ENCODE data around the gene SULF2.

SULF2 gene

GRCh38 chr20:47694021-47694818 lies 91.1 kb downstream of the SULF2 start:
- no peaks in the 10 kb centered on the region for H3K36me3 ChIP-seq
- TF ChIP-seq, protein P1, sequence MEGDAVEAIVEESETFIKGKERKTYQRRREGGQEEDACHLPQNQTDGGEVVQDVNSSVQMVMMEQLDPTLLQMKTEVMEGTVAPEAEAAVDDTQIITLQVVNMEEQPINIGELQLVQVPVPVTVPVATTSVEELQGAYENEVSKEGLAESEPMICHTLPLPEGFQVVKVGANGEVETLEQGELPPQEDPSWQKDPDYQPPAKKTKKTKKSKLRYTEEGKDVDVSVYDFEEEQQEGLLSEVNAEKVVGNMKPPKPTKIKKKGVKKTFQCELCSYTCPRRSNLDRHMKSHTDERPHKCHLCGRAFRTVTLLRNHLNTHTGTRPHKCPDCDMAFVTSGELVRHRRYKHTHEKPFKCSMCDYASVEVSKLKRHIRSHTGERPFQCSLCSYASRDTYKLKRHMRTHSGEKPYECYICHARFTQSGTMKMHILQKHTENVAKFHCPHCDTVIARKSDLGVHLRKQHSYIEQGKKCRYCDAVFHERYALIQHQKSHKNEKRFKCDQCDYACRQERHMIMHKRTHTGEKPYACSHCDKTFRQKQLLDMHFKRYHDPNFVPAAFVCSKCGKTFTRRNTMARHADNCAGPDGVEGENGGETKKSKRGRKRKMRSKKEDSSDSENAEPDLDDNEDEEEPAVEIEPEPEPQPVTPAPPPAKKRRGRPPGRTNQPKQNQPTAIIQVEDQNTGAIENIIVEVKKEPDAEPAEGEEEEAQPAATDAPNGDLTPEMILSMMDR (IDR thresholded peaks at IDR 0.05; ENCODE audit: low read depth, low read length) = no peak
- no peak overlapping the region for H3K4me3 ChIP-seq (ENCODE audit: low read depth, low read length)
- no peak for DNase-seq
- peaks cover 30% of the 10 kb centered on the region for H3K9me3 ChIP-seq (ENCODE audit: severe bottlenecking)
- H3K27me3 ChIP-seq (ENCODE audit: insufficient read depth, low read depth, severe bottlenecking) = no peaks in the 10 kb centered on the region
- H3K27ac ChIP-seq = no peak overlapping the region

DNA sequence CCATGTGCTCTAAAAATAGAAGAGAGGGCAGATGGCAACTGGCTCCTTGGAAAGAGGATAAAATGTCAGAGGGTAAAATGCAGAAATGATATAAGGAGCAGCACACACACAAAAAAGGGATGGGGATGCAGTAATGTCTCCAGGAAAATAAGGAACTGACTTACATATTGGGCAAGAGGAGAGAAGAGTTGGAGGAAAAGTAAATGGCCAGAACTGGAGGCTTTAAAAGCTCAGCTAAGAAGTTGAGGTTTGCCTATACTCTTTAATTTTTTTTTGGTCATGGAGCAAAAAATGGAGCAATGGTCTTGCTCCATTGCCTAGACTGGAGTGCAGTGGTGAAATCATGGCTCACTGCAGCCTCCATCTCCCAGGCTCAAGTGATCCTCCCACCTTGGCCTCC lies 93.7 kb downstream of the SULF2 start:
- no peak overlapping the region for H3K4me3 ChIP-seq (ENCODE audit: low read depth, low read length)
- peaks cover 30% of the 10 kb centered on the region for H3K9me3 ChIP-seq (ENCODE audit: severe bottlenecking)
- no peak for DNase-seq
- H3K27me3 ChIP-seq (ENCODE audit: insufficient read depth, low read depth, severe bottlenecking) = no peaks in the 10 kb centered on the region
- H3K27ac ChIP-seq = no peak overlapping the region
- TF ChIP-seq, protein P1 (IDR thresholded peaks at IDR 0.05; ENCODE audit: low read depth, low read length) = no peak
- H3K36me3 ChIP-seq = no peaks in the 10 kb centered on the region

GRCh38 chr20:47689731-47690130 lies 95.5 kb downstream of the SULF2 start:
- Histone ChIP-seq H3K27me3 (ENCODE audit: insufficient read depth, low read depth, severe bottlenecking) (no peaks in the 10 kb centered on the region), H3K27ac (no peak overlapping the region), H3K4me3 (ENCODE audit: low read depth, low read length) (no peak overlapping the region), H3K9me3 (ENCODE audit: severe bottlenecking) (peaks cover 30% of the 10 kb centered on the region), H3K36me3 (no peaks in the 10 kb centered on the region)
- TF ChIP-seq, protein P1 (IDR thresholded peaks at IDR 0.05; ENCODE audit: low read depth, low read length) = no peak
- no peak for DNase-seq

DNA sequence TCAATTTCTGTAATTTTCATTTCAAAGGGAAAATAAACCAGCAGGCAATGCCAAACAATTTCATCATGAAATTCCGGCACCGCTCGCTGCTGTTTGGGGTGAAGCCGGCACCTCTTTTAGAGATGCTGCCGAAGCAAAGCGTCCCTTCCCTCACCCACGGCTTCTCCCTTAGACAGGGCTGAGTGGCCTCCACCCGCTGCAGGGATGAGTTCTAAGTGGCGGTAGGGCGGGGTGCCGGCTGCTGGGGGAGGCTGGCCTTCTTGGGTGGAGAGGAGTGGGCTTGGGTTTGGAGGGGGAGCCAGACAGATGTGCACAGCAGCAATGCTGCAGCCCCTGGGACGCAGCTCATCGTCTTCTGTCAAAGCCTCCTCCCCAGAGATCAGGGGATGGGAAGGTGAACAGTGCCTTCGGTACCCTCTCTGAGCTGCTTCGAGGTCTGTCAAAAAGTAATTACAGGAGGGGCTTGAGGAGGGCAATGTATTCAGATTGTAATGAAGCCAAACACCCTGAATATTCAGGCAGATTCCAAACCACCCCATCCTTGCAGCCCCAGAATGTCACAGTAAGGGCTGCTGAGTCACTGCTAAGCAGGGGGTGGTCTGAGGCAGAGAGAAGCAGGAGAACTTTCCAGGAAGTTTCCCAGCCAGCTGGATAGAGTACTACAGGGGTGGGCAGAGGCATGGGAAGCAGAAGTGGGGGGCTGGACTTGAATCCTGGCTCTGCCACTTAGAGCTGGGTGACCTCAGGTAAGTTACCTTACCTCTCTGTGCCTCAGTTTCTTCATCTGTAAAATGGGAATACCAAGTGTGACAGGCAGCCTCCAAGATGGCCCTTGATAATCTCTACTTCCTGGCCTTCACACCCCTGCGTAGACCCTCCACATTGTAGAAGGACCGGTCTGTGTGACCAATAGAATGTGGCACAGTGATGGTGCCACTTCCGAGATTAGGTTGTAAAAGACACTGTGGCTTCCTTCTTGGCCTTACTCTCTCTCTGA lies 96.6 kb downstream of the SULF2 start:
- Histone ChIP-seq H3K9me3 (ENCODE audit: severe bottlenecking) (peaks cover 30% of the 10 kb centered on the region), H3K27me3 (ENCODE audit: insufficient read depth, low read depth, severe bottlenecking) (no peaks in the 10 kb centered on the region), H3K4me3 (ENCODE audit: low read depth, low read length) (no peak overlapping the region), H3K27ac (no peak overlapping the region), H3K36me3 (no peaks in the 10 kb centered on the region)
- TF ChIP-seq, protein P1 (IDR thresholded peaks at IDR 0.05; ENCODE audit: low read depth, low read length) = no peak
- DNase-seq = no peak

- H3K27ac ChIP-seq = no peak overlapping the region
- H3K9me3 ChIP-seq (ENCODE audit: severe bottlenecking) = peaks cover 22% of the 10 kb centered on the region
These were observed 97.9 kb downstream of the SULF2 start for GRCh38 chr20:47687095-47687987.

More at GRCh38 chr20:47687095-47687987, 97.9 kb downstream of the SULF2 start:
- Histone ChIP-seq H3K27me3 (ENCODE audit: insufficient read depth, low read depth, severe bottlenecking) (no peaks in the 10 kb centered on the region), H3K4me3 (ENCODE audit: low read depth, low read length) (no peak overlapping the region), H3K36me3 (no peaks in the 10 kb centered on the region)
- TF ChIP-seq, protein P1 (IDR thresholded peaks at IDR 0.05; ENCODE audit: low read depth, low read length) = no peak
- DNase-seq = no peak
